ENCODE data around the gene ODC1.
A peak's percentile ranks its signal among the peaks of the same experiment; 100 is the strongest.
"Not testable (repeated sequence)": the region's sequence is repeated elsewhere in the genome, so short reads cannot be mapped to it uniquely, and the experiment has no call there.

The ODC1 gene

DNA sequence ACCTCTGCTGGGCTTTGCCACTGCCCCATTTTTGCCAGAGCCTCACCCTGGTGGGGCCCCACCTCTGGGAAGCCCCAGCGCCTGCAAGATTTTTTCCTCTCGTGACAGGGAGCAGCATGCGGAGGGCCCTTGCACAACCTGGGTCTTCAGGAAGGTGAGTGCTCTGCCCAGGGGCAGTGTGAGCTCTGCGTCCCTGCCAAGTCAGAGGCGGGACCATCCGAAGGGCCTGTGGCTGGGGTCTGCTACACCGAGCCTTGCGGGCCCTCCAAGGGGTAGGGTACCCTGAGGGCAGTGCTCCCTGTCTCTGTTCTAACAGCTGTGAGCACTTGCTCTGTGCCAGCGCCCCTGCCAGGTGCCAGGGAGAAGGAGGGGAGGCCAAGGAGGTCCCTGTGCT is 5.8 kb upstream of the ODC1 start:
- no peak for DNase-seq (ENCODE audit: low read depth in 2 of 3, low spot score in 2 of 3)

GRCh38 chr2:10452956-10453904 is 5.1 kb upstream of the ODC1 start:
- no peak for DNase-seq (ENCODE audit: low read depth in 2 of 3, low spot score in 2 of 3)

DNA sequence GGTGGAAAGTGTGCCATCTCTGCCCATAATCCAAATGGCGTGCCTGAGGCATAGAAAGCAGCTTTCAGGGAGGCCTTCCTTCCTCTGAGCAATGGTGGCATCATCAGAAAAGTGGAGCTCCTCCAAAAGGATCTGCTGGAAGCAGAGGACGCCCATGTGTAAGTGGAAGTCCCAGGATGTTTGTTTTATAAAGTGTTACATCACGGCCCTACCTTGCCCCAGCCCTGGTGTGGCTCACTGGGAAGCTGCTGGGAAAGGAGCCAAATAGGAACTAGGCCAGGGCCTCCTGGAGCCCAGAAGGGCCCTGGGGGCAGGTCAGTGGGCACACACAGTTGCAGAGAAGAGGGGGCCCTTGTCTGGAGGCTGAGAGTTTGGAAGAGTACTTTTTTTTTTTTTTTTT is 4.2 kb upstream of the ODC1 start:
- no peak for DNase-seq (ENCODE audit: low read depth in 2 of 3, low spot score in 2 of 3)

DNA sequence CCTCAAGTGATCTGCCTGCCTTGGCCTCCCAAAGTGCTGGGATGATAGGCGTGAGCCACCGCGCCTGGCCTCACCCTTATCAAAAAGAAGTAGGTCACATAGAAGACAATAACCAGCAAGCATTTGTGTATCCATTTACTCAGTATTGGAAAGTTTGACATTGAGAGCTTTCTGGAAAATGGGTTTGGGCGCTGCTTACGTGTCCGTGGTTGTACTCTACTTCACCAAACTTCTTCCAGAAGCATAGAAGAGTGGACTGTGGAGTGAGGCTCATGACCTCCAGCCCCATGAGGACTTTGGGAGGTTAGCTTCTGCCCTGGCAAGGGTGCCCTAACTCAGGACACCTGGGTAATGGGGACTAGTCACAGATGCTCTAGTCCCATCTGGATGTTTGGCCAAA is 3.7 kb upstream of the ODC1 start:
- no peak for DNase-seq (ENCODE audit: low read depth in 2 of 3, low spot score in 2 of 3)

DNA sequence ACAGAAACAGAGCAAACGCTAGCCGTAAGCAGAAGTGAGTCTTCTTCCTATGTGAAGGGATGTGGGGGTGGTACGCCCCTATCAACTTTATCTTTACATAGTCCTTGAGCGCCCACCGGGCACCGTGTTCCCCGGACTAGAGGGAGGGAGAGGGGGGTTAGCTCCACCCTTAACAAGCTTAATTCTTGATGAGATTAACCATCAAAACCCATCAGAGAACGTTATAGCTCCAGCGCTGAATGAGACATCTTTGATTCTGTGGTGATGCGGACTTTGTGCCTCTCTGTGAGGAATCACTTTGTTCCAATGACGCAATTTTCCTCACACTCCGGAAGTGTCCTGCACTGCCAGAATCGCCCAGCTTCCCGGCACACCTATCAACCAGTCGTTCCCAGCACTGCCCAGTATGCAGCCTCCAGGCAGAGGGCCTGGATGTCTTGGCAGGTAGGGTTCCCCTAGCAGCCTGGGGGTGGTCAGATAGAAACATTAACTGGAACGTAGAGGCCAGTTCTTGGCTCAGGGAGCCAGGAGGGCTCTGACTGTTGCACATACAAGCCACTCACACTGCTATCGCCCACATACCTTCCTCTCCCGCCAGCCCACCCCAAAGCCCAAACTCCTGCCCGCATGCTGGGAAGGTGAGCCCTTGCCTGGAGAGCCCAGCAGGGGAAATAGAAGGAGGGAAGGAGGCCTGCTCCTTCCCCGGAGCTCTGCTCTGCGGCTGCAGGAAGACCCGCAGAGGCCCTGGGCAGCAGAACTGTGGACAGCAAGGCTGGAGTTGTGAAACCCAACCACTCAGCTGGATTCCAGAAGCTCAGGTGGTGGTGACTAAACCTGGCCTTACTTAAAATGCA is 1.9 kb upstream of the ODC1 start:
- no peak for DNase-seq (ENCODE audit: low read depth in 2 of 3, low spot score in 2 of 3)

DNA sequence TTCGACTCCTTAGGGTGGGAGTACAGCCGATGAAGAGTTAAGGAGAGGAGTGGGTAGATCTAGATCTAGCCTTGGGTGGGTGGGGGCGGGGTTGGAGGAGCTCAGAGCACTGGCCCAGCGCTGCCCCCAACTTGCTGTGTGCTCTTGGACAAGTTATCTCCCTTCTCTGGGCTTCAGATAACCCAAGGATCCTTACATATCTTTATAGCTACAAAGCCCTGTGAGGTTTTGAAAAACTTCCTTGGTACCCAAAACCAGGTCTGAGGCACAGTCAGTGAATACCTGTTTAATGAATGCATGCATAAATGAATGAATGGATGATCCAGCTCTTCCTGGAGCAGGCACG is 1.3 kb upstream of the ODC1 start:
- no peak for DNase-seq (ENCODE audit: low read depth in 2 of 3, low spot score in 2 of 3)

GRCh38 chr2:10448576-10449485 is 704 bp upstream of the ODC1 start:
- peak; percentile 76 to 93 (median 85) for DNase-seq (ENCODE audit: low read depth in 2 of 3, low spot score in 2 of 3)

- DNase-seq (ENCODE audit: low read depth in 2 of 3, low spot score in 2 of 3): no peak
Measured at GRCh38 chr2:10447300-10447894, 730 bp downstream of the ODC1 start.

DNA sequence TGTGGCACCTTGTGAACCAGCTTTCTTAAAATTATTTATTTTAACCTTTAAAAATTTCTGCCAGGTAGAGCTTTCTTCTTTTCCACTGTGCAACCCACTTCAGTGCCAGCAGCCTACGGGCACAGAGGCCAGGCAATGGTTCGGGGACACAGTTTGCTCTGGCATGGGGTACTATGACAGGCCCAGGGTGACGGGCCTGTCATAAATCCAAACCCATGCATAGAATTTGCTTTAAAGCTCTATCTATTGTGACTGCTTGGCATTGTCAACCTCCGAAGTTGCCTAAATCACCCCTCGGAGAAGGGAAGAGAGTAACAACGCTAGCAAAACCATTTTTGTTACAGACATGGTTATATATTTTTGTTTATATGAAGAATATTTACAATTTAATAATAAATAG is 1.5 kb downstream of the ODC1 start:
- DNase-seq (ENCODE audit: low read depth in 2 of 3, low spot score in 2 of 3): no peak

- DNase-seq (ENCODE audit: low read depth in 2 of 3, low spot score in 2 of 3): peak in 1 of 3 experiments; percentile 36
Measured at GRCh38 chr2:10444463-10444862, 3.7 kb downstream of the ODC1 start.

GRCh38 chr2:10442469-10443126 is 5.5 kb downstream of the ODC1 start:
- not testable (repeated sequence) for DNase-seq (ENCODE audit: low read depth in 2 of 3, low spot score in 2 of 3)

- DNase-seq (ENCODE audit: low read depth in 2 of 3, low spot score in 2 of 3): no peak
Measured at GRCh38 chr2:10441948-10442347, 6.2 kb downstream of the ODC1 start.

GRCh38 chr2:10440736-10441135 is 7.4 kb downstream of the ODC1 start:
- no peak for DNase-seq (ENCODE audit: low read depth in 2 of 3, low spot score in 2 of 3)

- DNase-seq (ENCODE audit: low read depth in 2 of 3, low spot score in 2 of 3): no peak
Measured at GRCh38 chr2:10439971-10440370, 8.2 kb downstream of the ODC1 start.

DNA sequence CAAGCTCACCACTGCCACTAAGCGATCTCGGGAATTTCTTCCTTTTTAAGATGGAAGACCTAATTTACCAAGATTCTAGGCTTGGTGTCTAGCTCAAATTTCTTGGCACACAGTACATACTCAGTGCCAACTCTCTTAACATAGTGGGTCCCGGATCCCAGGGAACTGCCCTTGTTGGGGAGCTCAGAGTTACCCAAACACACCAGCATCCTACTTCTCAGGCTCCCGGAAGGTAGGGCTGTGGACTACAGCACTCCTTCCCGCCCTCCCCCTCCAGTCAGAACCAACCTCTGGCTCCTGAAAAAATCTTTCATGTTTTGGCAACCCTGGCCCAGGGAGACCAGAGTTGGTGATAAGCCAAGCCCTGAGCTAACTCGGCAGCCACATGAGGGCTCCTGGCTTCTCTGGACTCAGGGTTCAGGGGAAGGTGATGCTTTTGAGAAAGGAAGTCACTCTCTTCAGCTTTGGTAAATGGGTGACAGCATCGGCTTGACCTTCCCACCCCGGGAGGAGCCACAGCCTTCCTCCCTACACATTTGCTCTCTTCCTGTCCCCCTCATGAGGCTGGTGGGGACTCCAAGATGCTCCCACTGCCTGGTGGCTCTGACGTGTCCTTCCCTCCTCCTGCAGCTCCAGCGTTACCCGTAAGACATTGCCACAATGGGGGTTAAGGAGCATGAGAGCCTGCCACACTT is 8.8 kb downstream of the ODC1 start:
- DNase-seq (ENCODE audit: low read depth in 2 of 3, low spot score in 2 of 3): no peak

GRCh38 chr2:10438688-10439087 is 9.4 kb downstream of the ODC1 start:
- no peak for DNase-seq (ENCODE audit: low read depth in 2 of 3, low spot score in 2 of 3)

DNA sequence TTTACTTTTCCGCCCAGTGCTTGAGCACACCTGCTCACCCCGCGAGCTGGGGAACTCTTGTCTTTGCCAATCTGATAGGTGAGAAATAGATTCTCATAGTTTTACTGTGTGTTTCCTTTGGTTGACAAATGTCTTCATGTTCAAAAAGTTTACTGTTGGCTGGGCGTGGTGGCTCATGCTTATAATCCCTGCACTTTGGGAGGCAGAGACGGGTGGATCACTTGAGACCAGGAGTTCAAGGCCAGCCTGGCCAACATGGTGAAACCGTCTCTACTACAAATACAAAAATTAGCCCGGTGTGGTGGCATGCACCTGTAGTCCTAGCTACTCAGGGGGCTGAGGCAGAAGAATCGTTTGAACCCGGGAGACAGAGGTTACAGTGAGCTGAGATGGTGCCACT is 10.3 kb downstream of the ODC1 start:
- no peak for DNase-seq (ENCODE audit: low read depth in 2 of 3, low spot score in 2 of 3)

DNA sequence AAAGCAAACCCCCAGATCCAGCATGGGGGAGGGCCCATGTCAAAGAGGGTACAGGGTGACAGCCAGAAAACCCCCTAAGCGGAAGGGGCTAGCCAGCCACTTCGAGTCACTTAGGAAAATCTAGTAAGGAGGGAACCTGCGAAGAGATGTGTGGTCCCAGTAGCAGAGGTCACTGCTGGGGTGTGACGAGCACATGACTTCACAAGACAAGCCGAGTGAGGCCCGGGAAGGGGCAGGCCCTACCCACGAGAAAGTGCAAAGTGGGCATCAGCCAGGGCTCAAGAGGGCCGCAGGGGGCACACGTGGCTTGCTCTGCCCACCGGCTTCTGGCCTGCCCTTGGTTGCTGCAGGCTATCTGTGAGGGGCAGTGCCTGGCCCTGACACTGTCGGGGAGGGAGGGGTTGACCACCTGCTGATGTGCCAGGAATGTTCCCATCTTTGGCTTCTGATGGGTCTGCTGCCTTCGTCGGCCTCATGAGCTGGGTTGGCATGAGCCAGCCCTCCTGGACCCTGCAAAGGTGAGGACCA is 11.5 kb downstream of the ODC1 start:
- DNase-seq (ENCODE audit: low read depth in 2 of 3, low spot score in 2 of 3): no peak

DNA sequence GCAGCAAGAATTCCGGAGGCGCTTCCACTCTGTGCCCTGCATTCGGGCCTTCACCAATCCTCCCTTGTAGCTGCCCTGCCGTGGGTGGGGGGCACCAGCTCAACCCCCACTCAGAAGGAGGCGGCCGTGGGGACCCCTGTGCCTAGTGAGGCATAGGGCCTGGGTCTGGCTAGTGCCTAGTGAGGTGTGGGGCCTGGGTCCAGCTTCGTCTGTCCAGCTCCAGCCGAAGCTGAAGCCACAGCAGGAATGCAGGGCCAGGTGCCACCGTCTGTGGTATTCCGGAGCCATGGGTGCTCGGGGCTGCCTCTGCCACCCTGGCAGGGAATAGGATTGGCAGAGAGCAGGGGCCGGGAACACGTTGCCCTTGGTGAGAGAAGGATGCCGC is 12.3 kb downstream of the ODC1 start:
- DNase-seq (ENCODE audit: low read depth in 2 of 3, low spot score in 2 of 3): no peak
